ENCODE data around the gene ZNF594. TPM values are rescaled to one million over a fixed set of nuclear protein-coding genes. Genes with fewer than 3 reads are reported as not detected.
"Not testable (repeated sequence)": the region's sequence is repeated elsewhere in the genome, so short reads cannot be mapped to it uniquely, and the experiment has no call there.

The ZNF594 gene
- 10 to 100 TPM in 2 of 3 donors, 1 to 10 TPM in 1; 9.4 to 27.7 (median 22.6) TPM for total RNA-seq

- DNase-seq (ENCODE audit: low spot score in 2 of 2), result peak; percentile 93 to 96
- TF ChIP-seq POLR2A (IDR thresholded peaks at IDR 0.05) (peak; percentile 44), POLR2AphosphoS5 (IDR thresholded peaks at IDR 0.05) (peak; percentile 68 to 85 (median 77))
- TF ChIP-seq, protein P1, sequence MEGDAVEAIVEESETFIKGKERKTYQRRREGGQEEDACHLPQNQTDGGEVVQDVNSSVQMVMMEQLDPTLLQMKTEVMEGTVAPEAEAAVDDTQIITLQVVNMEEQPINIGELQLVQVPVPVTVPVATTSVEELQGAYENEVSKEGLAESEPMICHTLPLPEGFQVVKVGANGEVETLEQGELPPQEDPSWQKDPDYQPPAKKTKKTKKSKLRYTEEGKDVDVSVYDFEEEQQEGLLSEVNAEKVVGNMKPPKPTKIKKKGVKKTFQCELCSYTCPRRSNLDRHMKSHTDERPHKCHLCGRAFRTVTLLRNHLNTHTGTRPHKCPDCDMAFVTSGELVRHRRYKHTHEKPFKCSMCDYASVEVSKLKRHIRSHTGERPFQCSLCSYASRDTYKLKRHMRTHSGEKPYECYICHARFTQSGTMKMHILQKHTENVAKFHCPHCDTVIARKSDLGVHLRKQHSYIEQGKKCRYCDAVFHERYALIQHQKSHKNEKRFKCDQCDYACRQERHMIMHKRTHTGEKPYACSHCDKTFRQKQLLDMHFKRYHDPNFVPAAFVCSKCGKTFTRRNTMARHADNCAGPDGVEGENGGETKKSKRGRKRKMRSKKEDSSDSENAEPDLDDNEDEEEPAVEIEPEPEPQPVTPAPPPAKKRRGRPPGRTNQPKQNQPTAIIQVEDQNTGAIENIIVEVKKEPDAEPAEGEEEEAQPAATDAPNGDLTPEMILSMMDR (IDR thresholded peaks at IDR 0.05), result peak; percentile 56 to 64 (median 58)
- H3K36me3 ChIP-seq, result no peaks in the 10 kb centered on the region
- peak within 1 kb of the TSS; percentile 78 to 87 (median 85) for H3K4me3 ChIP-seq
- no peaks in the 10 kb centered on the region for H3K27me3 ChIP-seq
- H3K9me3 ChIP-seq, result peaks cover 14 to 29% of the 10 kb centered on the region in 2 donors
- no peaks in the 10 kb centered on the region for H3K4me1 ChIP-seq
- H3K27ac ChIP-seq, result peak within 1 kb of the TSS; percentile 66 to 83
- intact Hi-C loops (cut with DNase I; ENCODE audit: low total_unique reads), result no loop called here
Observed at GRCh38 chr17:5191541-5192417, at the start of gene ZNF594. Gene ZNF594, minus strand, starts transcription at chr17:5191868. Its CDS starts 7,612 bp downstream, at chr17:5184256.

DNA sequence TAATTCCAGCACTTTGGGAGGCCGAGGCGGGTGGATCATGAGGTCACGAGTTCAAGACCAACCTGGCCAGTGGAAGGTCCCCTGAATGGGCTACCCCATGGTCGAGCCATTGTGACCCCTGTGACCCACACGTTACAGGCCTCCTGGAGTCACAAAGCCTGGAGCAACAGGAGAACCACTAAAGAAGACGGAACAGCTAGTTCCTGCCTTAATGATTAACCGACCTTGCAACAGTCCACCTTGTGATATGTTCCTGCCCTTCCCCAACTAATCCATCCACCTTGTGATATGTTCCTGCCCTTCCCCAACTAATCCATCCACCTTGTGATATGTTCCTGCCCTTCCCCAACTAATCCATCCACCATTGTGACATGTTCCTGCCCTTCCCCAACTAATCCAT lies 48.1 kb upstream of the ZNF594 start:
- H3K27me3 ChIP-seq; H3K4me3 ChIP-seq; intact Hi-C loops (cut with DNase I; ENCODE audit: low total_unique reads); H3K9me3 ChIP-seq; H3K27ac ChIP-seq; H3K36me3 ChIP-seq; DNase-seq (ENCODE audit: low spot score in 2 of 2); H3K4me1 ChIP-seq: not testable (repeated sequence)

- Histone ChIP-seq H3K27me3 (no peaks in the 10 kb centered on the region), H3K4me1 (no peaks in the 10 kb centered on the region), H3K36me3 (no peaks in the 10 kb centered on the region), H3K9me3 (no peaks in the 10 kb centered on the region), H3K27ac (no peak overlapping the region), H3K4me3 (no peak overlapping the region)
- intact Hi-C loops (cut with DNase I; ENCODE audit: low total_unique reads), result no loop called here
- DNase-seq (ENCODE audit: low spot score in 2 of 2), result no peak
- TF ChIP-seq, protein P1 (IDR thresholded peaks at IDR 0.05), result no peak
- TF ChIP-seq POLR2A (IDR thresholded peaks at IDR 0.05), result no peak
Observed at GRCh38 chr17:5238333-5238732, 46.7 kb upstream of the ZNF594 start.

DNA sequence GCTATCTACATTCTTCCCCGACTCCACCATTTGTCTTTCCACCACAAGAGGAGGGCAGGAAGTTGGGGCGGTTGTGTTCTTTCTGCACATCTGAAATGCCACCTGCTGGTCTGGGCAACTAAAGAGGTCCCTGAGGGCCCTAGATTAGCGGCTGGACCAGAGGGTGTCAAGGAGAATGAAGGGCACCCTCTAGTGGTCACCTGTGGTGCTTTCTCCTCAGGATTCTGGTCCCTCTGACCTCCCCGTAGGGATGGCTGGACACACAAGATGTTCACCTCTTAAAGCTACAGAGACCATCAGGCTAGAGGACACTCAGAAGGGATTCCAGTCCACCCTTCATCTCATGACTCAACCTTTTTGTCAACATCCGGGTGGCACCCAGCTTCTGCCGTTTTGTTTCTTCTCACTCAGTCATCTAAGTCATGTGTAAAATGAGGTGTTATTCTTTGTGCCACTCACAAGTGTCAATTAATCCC lies 45.9 kb upstream of the ZNF594 start:
- Histone ChIP-seq H3K27me3 (no peaks in the 10 kb centered on the region), H3K9me3 (no peaks in the 10 kb centered on the region), H3K36me3 (no peaks in the 10 kb centered on the region), H3K4me3 (no peak overlapping the region), H3K27ac (peak overlapping the region in 1 of 2 donors; percentile 17), H3K4me1 (no peaks in the 10 kb centered on the region)
- peak in 1 of 2 donors; percentile 63 for DNase-seq (ENCODE audit: low spot score in 2 of 2)
- intact Hi-C loops (cut with DNase I; ENCODE audit: low total_unique reads), result no loop called here
- TF ChIP-seq, protein P1 (IDR thresholded peaks at IDR 0.05), result peak in 2 of 3 donors; percentile 17 to 59
- TF ChIP-seq POLR2AphosphoS5 (IDR thresholded peaks at IDR 0.05), result no peak

DNA sequence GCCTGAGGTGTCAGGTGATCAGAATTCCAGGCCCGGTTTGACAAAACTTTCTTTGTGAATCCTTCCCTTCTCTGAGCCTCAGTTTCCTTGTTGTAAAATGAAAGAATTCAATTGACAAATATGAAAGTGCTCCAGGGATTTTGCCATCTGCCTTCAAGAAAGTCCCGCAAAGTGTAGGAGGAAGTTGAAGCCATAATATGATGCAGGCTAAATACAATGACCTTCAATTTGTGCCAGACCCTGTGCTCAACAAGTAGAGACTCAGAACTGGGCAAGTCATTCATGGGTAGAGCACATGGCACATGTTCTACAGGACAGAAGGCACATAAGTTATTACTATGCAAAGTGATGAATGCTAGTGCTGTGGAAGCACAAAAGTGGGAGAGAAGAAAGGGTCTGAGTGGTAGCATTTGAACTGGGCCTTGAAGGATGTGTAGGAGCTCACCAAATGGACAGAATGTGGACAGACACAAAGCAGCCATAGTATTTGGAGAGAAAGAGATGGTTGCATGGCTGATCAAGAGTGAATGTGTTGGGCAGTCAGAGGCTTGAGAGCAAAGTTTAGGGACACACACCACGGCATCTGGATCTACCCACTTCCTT lies 45.4 kb upstream of the ZNF594 start:
- H3K9me3 ChIP-seq, result no peaks in the 10 kb centered on the region
- intact Hi-C loops (cut with DNase I; ENCODE audit: low total_unique reads), result no loop called here
- no peak for DNase-seq (ENCODE audit: low spot score in 2 of 2)
- no peaks in the 10 kb centered on the region for H3K4me1 ChIP-seq
- no peak for TF ChIP-seq POLR2AphosphoS5 (IDR thresholded peaks at IDR 0.05)
- no peak for TF ChIP-seq POLR2A (IDR thresholded peaks at IDR 0.05)
- TF ChIP-seq, protein P1 (IDR thresholded peaks at IDR 0.05), result no peak
- no peak overlapping the region for H3K4me3 ChIP-seq
- H3K27me3 ChIP-seq, result no peaks in the 10 kb centered on the region
- peak overlapping the region in 1 of 2 donors; percentile 17 for H3K27ac ChIP-seq
- H3K36me3 ChIP-seq, result no peaks in the 10 kb centered on the region

Measured in breast epithelium (tissue), 4 donors.